ENCODE measurements around the gene ERCC3. TPM values are rescaled to one million over a fixed set of nuclear protein-coding genes. Genes with fewer than 3 reads are reported as not detected.
"Not testable (repeated sequence)": the region's sequence is repeated elsewhere in the genome, so short reads cannot be mapped to it uniquely, and the experiment has no call there.

ERCC3 gene
- total and polyA plus RNA-seq, 2 of the 13 experiments (the other 11 are each of a cell fraction or from before 2014, with no cell fraction given) = 49.7 to 64.6 TPM

- BruUV-seq (replicated peaks); H3K27me3 ChIP-seq (ENCODE audit: control insufficient read depth in 1 of 2, insufficient read depth in 2 of 2, low read length in 2 of 2); H3K4me2 ChIP-seq (ENCODE audit: low read depth, low read length); H2AFZ ChIP-seq (ENCODE audit: low read length); intact Hi-C loops (cut with micrococcal nuclease; ENCODE audit: unreplicated experiment); H4K20me1 ChIP-seq (ENCODE audit: insufficient read depth, low read length); H3K27ac ChIP-seq (ENCODE audit: extremely low read length, insufficient read depth, low read length); H3K36me3 ChIP-seq (replicated peaks in 1 of 2; ENCODE audit: control insufficient read depth in 1 of 2, insufficient read depth in 2 of 2, low read length in 2 of 2); POLR2A ChIA-PET; FAIRE-seq; CTCF ChIA-PET (ENCODE audit: low intra/inter-chr PET ratio, low total read pairs); in situ Hi-C loops (cut with HindIII; ENCODE audit: extremely low pct_ligation_motif_present, low pct_unique_long_range_greater_than_20kb); H3K9ac ChIP-seq (ENCODE audit: insufficient read depth, low read depth, low read length); DNase-seq (ENCODE audit: low spot score); H3K79me2 ChIP-seq (ENCODE audit: insufficient read depth, low read length); ATAC-seq; H3K4me3 ChIP-seq (replicated peaks in 1 of 3; ENCODE audit: insufficient read depth in 1 of 3, low read depth in 2 of 3, low read length in 3 of 3): not testable (repeated sequence)
- H3K9me3 ChIP-seq (ENCODE audit: low read length) = peaks cover 21% of the 10 kb centered on the region
- WGBS (ENCODE audit: low lambda C conversion rate) = 27% methylated on average over 2 of the region's 2 CpGs
- peaks cover 28% of the 10 kb centered on the region for H3K4me1 ChIP-seq (ENCODE audit: insufficient read depth, low read length)
Measured at GRCh38 chr2:127241184-127241583, 52.8 kb downstream of the ERCC3 start.

GRCh38 chr2:127239395-127239794 lies 54.5 kb downstream of the ERCC3 start:
- peaks cover 28% of the 10 kb centered on the region for H3K4me1 ChIP-seq (ENCODE audit: insufficient read depth, low read length)
- POLR2A ChIA-PET = no interaction called here
- no peaks in the 10 kb centered on the region for H3K79me2 ChIP-seq (ENCODE audit: insufficient read depth, low read length)
- 14% methylated on average over 1 of the region's 1 CpG for WGBS (ENCODE audit: low lambda C conversion rate)
- no peaks in the 10 kb centered on the region for H3K36me3 ChIP-seq (replicated peaks in 1 of 2; ENCODE audit: control insufficient read depth in 1 of 2, insufficient read depth in 2 of 2, low read length in 2 of 2)
- peaks cover 21% of the 10 kb centered on the region for H3K9me3 ChIP-seq (ENCODE audit: low read length)
- DNase-seq (ENCODE audit: low spot score) (peak; percentile 47), ATAC-seq (peak; percentile 49), FAIRE-seq (no peak)
- H4K20me1 ChIP-seq (ENCODE audit: insufficient read depth, low read length) = no peaks in the 10 kb centered on the region
- 0 out of 5 replicates have a peak, but pooled peaks cover 0 to 3% of the 10 kb centered on the region in 2 experiments for H3K27me3 ChIP-seq (ENCODE audit: control insufficient read depth in 1 of 2, insufficient read depth in 2 of 2, low read length in 2 of 2)
- no peak overlapping the region for H3K27ac ChIP-seq (ENCODE audit: extremely low read length, insufficient read depth, low read length)
- no peak overlapping the region for H3K4me3 ChIP-seq (replicated peaks in 1 of 3; ENCODE audit: insufficient read depth in 1 of 3, low read depth in 2 of 3, low read length in 3 of 3)
- CTCF ChIA-PET (ENCODE audit: low intra/inter-chr PET ratio, low total read pairs) = no interaction called here
- no TSS peak for BruUV-seq (replicated peaks)
- H2AFZ ChIP-seq (ENCODE audit: low read length) = no peak overlapping the region
- in situ Hi-C loops (cut with HindIII; ENCODE audit: extremely low pct_ligation_motif_present, low pct_unique_long_range_greater_than_20kb) (no loop called here), intact Hi-C loops (cut with micrococcal nuclease; ENCODE audit: unreplicated experiment) (no loop called here)
- H3K9ac ChIP-seq (ENCODE audit: insufficient read depth, low read depth, low read length) = no peak overlapping the region
- H3K4me2 ChIP-seq (ENCODE audit: low read depth, low read length) = no peak overlapping the region
- TF ChIP-seq SMAD9 (CRISPR knock-in tag; IDR thresholded peaks at IDR 0.05) = no peak
- TF ChIP-seq ZNF136 (CRISPR knock-in tag; IDR thresholded peaks at IDR 0.05; ENCODE audit: low read depth) = no peak
- peak; percentile 36; the same call in 1 of the 2 replicates for TF ChIP-seq HNF4A (CRISPR knock-in tag; IDR thresholded peaks at IDR 0.05)
- TF ChIP-seq MLX (CRISPR knock-in tag; IDR thresholded peaks at IDR 0.05) = no peak
- TF ChIP-seq ZBTB43 (CRISPR knock-in tag; conservative IDR thresholded peaks at IDR 0.05) = no peak
- no peak for TF ChIP-seq FOXP1 (IDR thresholded peaks at IDR 0.05)
- 0 out of 2 replicates have a peak, but pooled peaks have one; percentile 10 for TF ChIP-seq FOXP1 (CRISPR knock-in tag; IDR thresholded peaks at IDR 0.05)
- TF ChIP-seq RNF2 (conservative IDR thresholded peaks at IDR 0.05; ENCODE audit: low read depth) = no peak
- no peak for TF ChIP-seq ZBTB25 (CRISPR knock-in tag; IDR thresholded peaks at IDR 0.05)
- TF ChIP-seq ZNF7 (CRISPR knock-in tag; IDR thresholded peaks at IDR 0.05) = no peak
- TF ChIP-seq NCOA1 (CRISPR knock-in tag; IDR thresholded peaks at IDR 0.05) = no peak
- TF ChIP-seq ZNF776 (CRISPR knock-in tag; IDR thresholded peaks at IDR 0.05) = no peak
- no peak for TF ChIP-seq NR1H2 (CRISPR knock-in tag; IDR thresholded peaks at IDR 0.05; ENCODE audit: borderline replicate concordance, low read depth)
- no peak for TF ChIP-seq ZSCAN25 (CRISPR knock-in tag; IDR thresholded peaks at IDR 0.05)
- no peak for TF ChIP-seq ZFP36L2 (CRISPR knock-in tag; IDR thresholded peaks at IDR 0.05)
- 0 out of 2 replicates have a peak, but pooled peaks have one; percentile 10 for TF ChIP-seq ZNF644 (CRISPR knock-in tag; IDR thresholded peaks at IDR 0.05; ENCODE audit: low read depth)
- TF ChIP-seq ZBTB39 (CRISPR knock-in tag; IDR thresholded peaks at IDR 0.05) = no peak
